ENCODE results near the gene MYO10.

GRCh38 chr5:16912080-16912479 lies 24.0 kb downstream of the MYO10 start:
- TF ChIP-seq, protein P1, sequence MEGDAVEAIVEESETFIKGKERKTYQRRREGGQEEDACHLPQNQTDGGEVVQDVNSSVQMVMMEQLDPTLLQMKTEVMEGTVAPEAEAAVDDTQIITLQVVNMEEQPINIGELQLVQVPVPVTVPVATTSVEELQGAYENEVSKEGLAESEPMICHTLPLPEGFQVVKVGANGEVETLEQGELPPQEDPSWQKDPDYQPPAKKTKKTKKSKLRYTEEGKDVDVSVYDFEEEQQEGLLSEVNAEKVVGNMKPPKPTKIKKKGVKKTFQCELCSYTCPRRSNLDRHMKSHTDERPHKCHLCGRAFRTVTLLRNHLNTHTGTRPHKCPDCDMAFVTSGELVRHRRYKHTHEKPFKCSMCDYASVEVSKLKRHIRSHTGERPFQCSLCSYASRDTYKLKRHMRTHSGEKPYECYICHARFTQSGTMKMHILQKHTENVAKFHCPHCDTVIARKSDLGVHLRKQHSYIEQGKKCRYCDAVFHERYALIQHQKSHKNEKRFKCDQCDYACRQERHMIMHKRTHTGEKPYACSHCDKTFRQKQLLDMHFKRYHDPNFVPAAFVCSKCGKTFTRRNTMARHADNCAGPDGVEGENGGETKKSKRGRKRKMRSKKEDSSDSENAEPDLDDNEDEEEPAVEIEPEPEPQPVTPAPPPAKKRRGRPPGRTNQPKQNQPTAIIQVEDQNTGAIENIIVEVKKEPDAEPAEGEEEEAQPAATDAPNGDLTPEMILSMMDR (conservative IDR thresholded peaks at IDR 0.05; ENCODE audit: low read length) = no peak
- no peak for TF ChIP-seq EZH2phosphoT487 (IDR thresholded peaks at IDR 0.05; ENCODE audit: borderline replicate concordance, low read depth, low read length)

All from OCI-LY7 (cell line).